ENCODE measurements around the gene HSD11B1. TPM values are rescaled to one million over a fixed set of nuclear protein-coding genes. Genes with fewer than 3 reads are reported as not detected.

The HSD11B1 gene
- 0.34 TPM in 1 of 2 replicates, not detected in the other for total RNA-seq

GRCh38 chr1:209704584-209704983 lies at the start of gene HSD11B1:
TSS of gene HSD11B1 (plus strand) at chr1:209704846. CDS start at chr1:209704943, 97 bp downstream.

GRCh38 chr1:209674957-209675564 lies 29.6 kb upstream of the HSD11B1 start, which contains the start of gene G0S2:
TSS of gene G0S2 (plus strand) at chr1:209675412. CDS start at chr1:209675685, 273 bp downstream.

GRCh38 chr1:209755926-209756614 lies 51.4 kb downstream of the HSD11B1 start, which contains the start of gene TRAF3IP3:
TSS of gene TRAF3IP3 (plus strand) at chr1:209756053. CDS start at chr1:209760040, 3,987 bp downstream.

Other genes with a start within 250 kb of the HSD11B1 start
- gene CAMK1G, start 121.1 kb upstream of the HSD11B1 start, total RNA-seq: not detected in 2 replicates
- gene LAMB3, start 52.4 kb upstream of the HSD11B1 start, total RNA-seq: 964 and 3,200 TPM in 2 replicates
- 219 and 961 TPM in 2 replicates for gene G0S2, start 29.4 kb upstream of the HSD11B1 start, total RNA-seq
- 0.11 and 1.5 TPM in 2 replicates for gene TRAF3IP3, start 51.2 kb downstream of the HSD11B1 start, total RNA-seq
- 6.0 and 11.0 TPM in 2 replicates for gene C1orf74, start 79.7 kb downstream of the HSD11B1 start, total RNA-seq
- gene IRF6, start 101.3 kb downstream of the HSD11B1 start, total RNA-seq: 91.2 and 169 TPM in 2 replicates
- gene UTP25, start 123.1 kb downstream of the HSD11B1 start, total RNA-seq: 4.8 and 6.0 TPM in 2 replicates
- 0.04 and 0.94 TPM in 2 replicates for gene SYT14, start 233.4 kb downstream of the HSD11B1 start, total RNA-seq